ENCODE measurements around the gene THSD8. TPM values are rescaled to one million over a fixed set of nuclear protein-coding genes. Genes with fewer than 3 reads are reported as not detected.
A peak's percentile ranks its signal among the peaks of the same experiment; 100 is the strongest.

The THSD8 gene
- total and polyA plus RNA-seq, 2 of the 8 experiments (the other 6 are each of a cell fraction or from before 2014, with no cell fraction given) = 8.2 to 42.3 TPM

- no peak overlapping the region for H3K56ac ChIP-seq (replicated peaks; ENCODE audit: insufficient read length, low read depth, low read length)
- FAIRE-seq (peak; percentile 89), DNase-seq (ENCODE audit: low read depth in 1 of 2, low spot score in 2 of 2) (peak; percentile 97 to 100)
- peaks cover 8 to 31% (median 11%) of the 10 kb centered on the region in 4 experiments for H3K4me1 ChIP-seq (replicated peaks in 1 of 4; ENCODE audit: control insufficient read depth in 3 of 4, insufficient read depth in 4 of 4, low read length in 3 of 4)
- no peak overlapping the region for H3K23ac ChIP-seq (ENCODE audit: insufficient read length)
- peak overlapping the region in 2 of 4 experiments; percentile 31 to 33; a peak in 4 of 7 replicates for H3K9ac ChIP-seq (replicated peaks in 1 of 4; ENCODE audit: extremely low read depth in 1 of 4, low read depth in 3 of 4, low read length in 3 of 4)
- H3K36me3 ChIP-seq (ENCODE audit: control insufficient read depth in 2 of 4, insufficient read depth in 4 of 4, low read length in 3 of 4) = peaks cover 0 to 3% (median 0%) of the 10 kb centered on the region in 4 experiments; a peak in 1 of 8 replicates
- no peak overlapping the region for H3K4ac ChIP-seq (replicated peaks; ENCODE audit: insufficient read length, low read depth, low read length)
- H3K79me1 ChIP-seq (ENCODE audit: low read depth, low read length) = peaks cover 11% of the 10 kb centered on the region
- peaks cover 15% of the 10 kb centered on the region for H3K23me2 ChIP-seq (ENCODE audit: low read depth, low read length)
- H3K4me2 ChIP-seq (ENCODE audit: insufficient read depth in 1 of 2, low read depth in 2 of 2, low read length in 2 of 2) = peak overlapping the region; percentile 70 to 75
- H4K8ac ChIP-seq (ENCODE audit: extremely low read depth, insufficient read depth, low read length) = no peak overlapping the region
- 25% methylated on average over 40 of the region's 43 CpGs; no CpG with 5 or more reads in 1 of the 2 experiments for WGBS, 2 experiments (ENCODE audit: extremely low coverage in 1 of 2, insufficient coverage in 1 of 2, insufficient read length in 1 of 2, insufficient replicate concordance in 2 of 2, low coverage in 1 of 2, low lambda C conversion rate in 2 of 2, missing lambda C conversion rate in 1 of 2)
- no peak overlapping the region for H3K14ac ChIP-seq (ENCODE audit: insufficient read length)
- POLR2A ChIA-PET (ENCODE audit: partially characterized antibody) = interaction anchor here (1.1 kb wide), 1 partner anchor 40 kb away, joined by 3 read pairs; no protein-coding TSS in a partner anchor
- no peak overlapping the region for H2BK12ac ChIP-seq (ENCODE audit: low read depth, low read length)
- no peak overlapping the region for H2AK5ac ChIP-seq (ENCODE audit: low read depth, low read length)
- no peak overlapping the region for H4K5ac ChIP-seq (ENCODE audit: insufficient read length, low read depth, low read length)
- no peak overlapping the region for H2AFZ ChIP-seq (ENCODE audit: low read length)
- no peak overlapping the region for H2BK120ac ChIP-seq (replicated peaks; ENCODE audit: low read depth, low read length)
- H3K9me3 ChIP-seq (ENCODE audit: insufficient read depth in 2 of 2, low read depth in 1 of 2, low read length in 1 of 2) = no peaks in the 10 kb centered on the region
- H3K27ac ChIP-seq (ENCODE audit: low read depth, low read length) = 0 out of 2 replicates have a peak overlapping the region, but pooled peaks have one; percentile 32
- H3K27me3 ChIP-seq (replicated peaks in 1 of 4; ENCODE audit: control insufficient read depth in 3 of 4, extremely low read depth in 1 of 4, insufficient read depth in 3 of 4, low read length in 3 of 4) = peaks cover 0 to 1% (median 1%) of the 10 kb centered on the region in 4 experiments; a peak in 1 of 7 replicates
- peaks cover 8 to 21% of the 10 kb centered on the region in 2 experiments for H4K20me1 ChIP-seq (replicated peaks in 1 of 2; ENCODE audit: control insufficient read depth in 1 of 2, insufficient read depth in 2 of 2, low read length in 2 of 2)
- no peak overlapping the region for H2BK5ac ChIP-seq (ENCODE audit: low read depth, low read length)
- CTCF ChIA-PET (ENCODE audit: partially characterized antibody) = interaction anchor here (0.9 kb wide), 1 partner anchor 12 kb away, joined by 4 read pairs; no protein-coding TSS in a partner anchor
- H3K4me3 ChIP-seq (ENCODE audit: extremely low read depth in 1 of 4, insufficient read depth in 2 of 4, low read depth in 3 of 4, low read length in 4 of 4) = peak overlapping the region; percentile 27 to 68 (median 48); a peak in 7 of 8 replicates
- H2BK20ac ChIP-seq (ENCODE audit: low read length) = no peak overlapping the region
- no peak overlapping the region; the same call in 1 of the 2 replicates for H3K18ac ChIP-seq (ENCODE audit: extremely low read depth, low read length)
- H4K91ac ChIP-seq (replicated peaks; ENCODE audit: insufficient read length, low read length) = no peak overlapping the region
- no peak overlapping the region for H2BK15ac ChIP-seq (ENCODE audit: low read length)
- peaks cover 0 to 9% of the 10 kb centered on the region in 2 experiments; a peak in 2 of 4 replicates for H3K79me2 ChIP-seq (ENCODE audit: control insufficient read depth in 1 of 2, insufficient read depth in 2 of 2, low read length in 2 of 2)
- peak; percentile 3; the same call in 1 of the 2 replicates for TF ChIP-seq MAFK (IDR thresholded peaks at IDR 0.05; ENCODE audit: low read depth, low read length)
- TF ChIP-seq CHD1 (IDR thresholded peaks at IDR 0.05; ENCODE audit: low read depth, low read length) = no peak
- no peak for TF ChIP-seq GTF2F1 (IDR thresholded peaks at IDR 0.05; ENCODE audit: borderline replicate concordance, low read depth, low read length)
- peak; percentile 38; the same call in 1 of the 2 replicates for TF ChIP-seq POLR2AphosphoS5 (IDR thresholded peaks at IDR 0.05; ENCODE audit: low read depth, low read length)
- TF ChIP-seq SP1 (IDR thresholded peaks at IDR 0.05; ENCODE audit: low read depth, low read length) = peak; percentile 77; the same call in 1 of the 2 replicates
- TF ChIP-seq EGR1 (IDR thresholded peaks at IDR 0.05; ENCODE audit: borderline replicate concordance, low read depth, low read length) = peak; percentile 18; the same call in 1 of the 2 replicates
- TF ChIP-seq SP4 (IDR thresholded peaks at IDR 0.05; ENCODE audit: low read length) = peak; percentile 66; the same call in 1 of the 2 replicates
- peak; percentile 56; the same call in 1 of the 2 replicates for TF ChIP-seq BACH1 (IDR thresholded peaks at IDR 0.05; ENCODE audit: low read length)
- TF ChIP-seq SIN3A (conservative IDR thresholded peaks at IDR 0.05 in 1 of 2, IDR thresholded peaks at IDR 0.05 in 1 of 2; ENCODE audit: low read depth in 1 of 2, low read length in 2 of 2) = peak in 1 of 2 experiments; percentile 61; a peak in 1 of 4 replicates
Observed at GRCh38 chr19:12840091-12841079, 38.5 kb downstream of the THSD8 start.

All from H1 (cell line).